H1 (cell line): Measurements from ENCODE around the gene MMP24OS. TPM values are rescaled to one million over a fixed set of nuclear protein-coding genes. Genes with fewer than 3 reads are reported as not detected.
A peak's percentile ranks its signal among the peaks of the same experiment; 100 is the strongest.

Experiments
- BCL11A ChIP-seq, 2 experiments: IDR thresholded peaks; one replicate each; pipeline ENCODE4 v1.6.1; 2011; ENCODE audit warnings: low read depth in 2 of 2, low read length in 2 of 2, mild to moderate bottlenecking in 2 of 2
- CBX5 ChIP-seq: fragments of 300-800, 300-1000 bp; sonication (generic); IDR thresholded peaks from 2 replicates; pipeline ENCODE4 v1.7.1; 2016; ENCODE audit warnings: antibody characterized with exemption, low read length, low read depth
- FOSL1 ChIP-seq: IDR thresholded peaks from 2 replicates; pipeline ENCODE4 v1.6.1; 2011; ENCODE audit warnings: mild to moderate bottlenecking, low read depth, low read length, moderate library complexity; ENCODE audit not compliant: insufficient read depth
- JUN ChIP-seq: IDR thresholded peaks from 2 replicates; pipeline ENCODE4 v1.6.1; 2011; ENCODE audit warnings: low read depth, mild to moderate bottlenecking, improper control_type of control experiment, low read length
- KDM5A ChIP-seq: fragments of 200-600 bp; IDR thresholded peaks from 2 replicates; pipeline ENCODE4 v1.7.1; 2012; ENCODE audit warnings: mild to moderate bottlenecking, low read length, inconsistent platforms, mixed read lengths
- NRF1 ChIP-seq: IDR thresholded peaks from 2 replicates; pipeline ENCODE4 v1.6.1; 2011; ENCODE audit warnings: mild to moderate bottlenecking, low read depth, low read length, improper control_type of control experiment
- RAD21 ChIP-seq, 2 experiments: IDR thresholded peaks in 1 of 2; conservative IDR thresholded peaks in 1 of 2; 2 replicates each; pipeline ENCODE4 v1.6.1; 2011; ENCODE audit warnings: low read depth in 2 of 2, low read length in 2 of 2, improper control_type of control experiment in 1 of 2, inconsistent platforms in 1 of 2, mild to moderate bottlenecking in 1 of 2, moderate library complexity in 1 of 2
- USF2 ChIP-seq: IDR thresholded peaks from 2 replicates; pipeline ENCODE4 v1.6.1; 2011; ENCODE audit warnings: low read length, improper control_type of control experiment
- polyA plus RNA-seq, 7 experiments: library from polyadenylated mRNA; depleted of rRNA in 3 of 7; stranded (reverse) in 5 of 7; unstranded in 2 of 7; fragments of >200 nt in 5 of 7; fragments of 200-250 nt in 2 of 7; gene quantifications; 1 replicate in 5 of 7; 2 replicates in 1 of 7; 4 replicates in 1 of 7; pipeline versions ENCODE4 v1.2.1 to v1.2.3, GENCODE V29; 2011 to 2013; ENCODE audit warnings: missing spikeins in 2 of 7, mixed read lengths in 2 of 7
- total RNA-seq: library from RNA; stranded (reverse); fragmentation: NEBNext Ultra II Directional; extraction: Animal tissue kit (Norgen Biotek cat#: 25700); gene quantifications from 2 replicates; pipeline ENCODE4 v1.2.1, GENCODE V29; 2021

Gene MMP24OS
- total and polyA plus RNA-seq, 2 of the 8 experiments (the other 6 are each of a cell fraction or from before 2014, with no cell fraction given) = 19.0 to 21.3 TPM

DNA sequence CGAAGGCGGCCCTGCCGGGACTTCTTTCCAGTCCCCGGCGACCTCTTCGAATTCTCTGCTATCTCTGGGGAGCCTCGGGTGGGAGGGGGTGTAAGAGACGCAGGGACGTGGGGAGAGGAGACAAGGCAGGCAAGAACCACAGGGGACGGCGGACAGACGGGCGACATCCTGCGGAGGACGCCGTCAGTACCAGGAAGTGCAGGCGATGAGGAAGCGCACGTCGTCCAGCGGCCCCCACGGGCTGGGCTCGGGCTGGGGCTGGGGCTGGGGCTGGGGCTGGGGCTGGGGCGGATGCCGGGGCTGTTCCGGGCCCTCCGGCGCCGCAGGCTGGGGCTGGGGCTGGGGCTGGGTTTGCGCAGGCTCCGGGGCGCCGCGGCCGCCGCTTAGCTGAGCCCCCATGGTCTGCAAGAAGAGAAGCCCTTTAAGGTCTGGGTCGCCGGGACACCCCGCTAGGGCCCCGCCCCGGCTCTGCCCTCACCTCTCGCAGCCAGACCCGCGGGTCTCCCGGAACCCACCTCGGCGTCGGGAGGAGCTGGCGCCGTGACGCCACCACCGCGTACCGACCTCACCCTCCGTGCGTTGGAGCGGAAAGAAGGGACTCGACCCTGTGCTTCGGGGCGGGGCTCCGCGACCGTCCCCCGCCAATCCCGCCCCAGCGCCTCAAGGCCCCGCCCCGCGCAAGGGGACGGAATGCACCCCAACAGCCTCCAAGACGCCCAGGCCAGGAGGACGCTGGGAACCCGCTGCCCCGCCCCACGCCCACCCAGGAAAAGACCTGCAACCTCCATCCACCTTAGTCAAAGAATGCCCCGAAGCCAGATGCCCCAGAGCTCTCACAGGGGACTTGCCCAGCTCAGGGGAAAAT lies at the start of gene MMP24OS (continued):
- TF ChIP-seq RAD21 (IDR thresholded peaks at IDR 0.05 in 1 of 2, conservative IDR thresholded peaks at IDR 0.05 in 1 of 2; ENCODE audit: low read depth in 2 of 2, low read length in 2 of 2) (peak in 1 of 2 experiments; percentile 5; a peak in 1 of 4 replicates), KDM5A (no peak), CBX5 (no peak), FOSL1 (no peak), BCL11A (IDR thresholded peaks at IDR 0.05; ENCODE audit: low read depth in 2 of 2, low read length in 2 of 2) (no peak), NRF1 (no peak), USF2 (no peak), JUN (no peak)
